Endothelial cell of hepatic sinusoid (primary cell): ENCODE measurements around the gene NKD1.

Experiments
- in situ Hi-C: cut with HindIII; loops from 2 replicates; pipeline ENCODE4 v1.10.0; 2017; ENCODE audit warnings: low sequenced_read_pairs

Gene NKD1

GRCh38 chr16:50640391-50640790, 92.2 kb downstream of the NKD1 start:
- in situ Hi-C loops, result no loop called here

- in situ Hi-C loops, result no loop called here
Measured at GRCh38 chr16:50640919-50641817, 93.0 kb downstream of the NKD1 start.

GRCh38 chr16:50641818-50642187, 93.6 kb downstream of the NKD1 start:
- in situ Hi-C loops, result no loop called here

GRCh38 chr16:50642349-50642748, 94.2 kb downstream of the NKD1 start:
- in situ Hi-C loops, result no loop called here

- in situ Hi-C loops, result no loop called here
Measured at GRCh38 chr16:50643192-50643591, 95.0 kb downstream of the NKD1 start.

GRCh38 chr16:50644245-50644644, 96.0 kb downstream of the NKD1 start:
- in situ Hi-C loops, result no loop called here

- in situ Hi-C loops, result loop anchor here (5.0 kb wide), 1 partner anchor 32 kb away; no protein-coding TSS in a partner anchor
Measured at GRCh38 chr16:50644729-50645128, 96.5 kb downstream of the NKD1 start.

GRCh38 chr16:50645563-50646220, 97.5 kb downstream of the NKD1 start:
- in situ Hi-C loops, result loop anchor here (5.0 kb wide), 1 partner anchor 33 kb away; no protein-coding TSS in a partner anchor

- in situ Hi-C loops, result loop anchor here (5.0 kb wide), 1 partner anchor 34 kb away; no protein-coding TSS in a partner anchor
Measured at GRCh38 chr16:50646345-50646744, 98.1 kb downstream of the NKD1 start.

GRCh38 chr16:50651835-50652438, 103.7 kb downstream of the NKD1 start:
- in situ Hi-C loops, result loop anchor here (10.0 kb wide), 1 partner anchor 277 kb away; no protein-coding TSS in a partner anchor

GRCh38 chr16:50652836-50653425, 104.7 kb downstream of the NKD1 start:
- in situ Hi-C loops, result loop anchor here (10.0 kb wide), 1 partner anchor 278 kb away; no protein-coding TSS in a partner anchor

- in situ Hi-C loops, result loop anchor here (10.0 kb wide), 1 partner anchor 279 kb away; no protein-coding TSS in a partner anchor
Measured at GRCh38 chr16:50653633-50654519, 105.7 kb downstream of the NKD1 start.

GRCh38 chr16:50655558-50656055, 107.4 kb downstream of the NKD1 start:
- in situ Hi-C loops, result loop anchor here (5.0 to 10.0 kb wide), 2 partner anchors 98 to 281 kb away; no protein-coding TSS in a partner anchor

- in situ Hi-C loops, result loop anchor here (5.0 to 10.0 kb wide), 2 partner anchors 100 to 282 kb away; no protein-coding TSS in a partner anchor
Measured at GRCh38 chr16:50657241-50657640, 109.0 kb downstream of the NKD1 start.

GRCh38 chr16:50659806-50660205, 111.6 kb downstream of the NKD1 start:
- in situ Hi-C loops, result loop anchor here (5.0 to 10.0 kb wide), 2 partner anchors 103 to 285 kb away; no protein-coding TSS in a partner anchor

GRCh38 chr16:50662306-50662940, 114.2 kb downstream of the NKD1 start:
- in situ Hi-C loops, result no loop called here

GRCh38 chr16:50664270-50664669, 116.1 kb downstream of the NKD1 start:
- in situ Hi-C loops, result no loop called here

- in situ Hi-C loops, result loop anchor here (5.0 kb wide), 1 partner anchor 57 kb away; no protein-coding TSS in a partner anchor
Measured at GRCh38 chr16:50665128-50665878, 117.1 kb downstream of the NKD1 start.
